HCT116 (cell line): ENCODE data around the gene MCOLN3. TPM values are rescaled to one million over a fixed set of nuclear protein-coding genes. Genes with fewer than 3 reads are reported as not detected.
"Not testable (repeated sequence)": the region's sequence is repeated elsewhere in the genome, so short reads cannot be mapped to it uniquely, and the experiment has no call there.

Source experiments
- ATAC-seq: fragments of 200-7000 bp; cut with Tn5 transposase; 2 replicates; pipeline ENCODE4 v1.9.1; 2020; ENCODE audit warnings: mild to moderate bottlenecking, moderate library complexity
- BruUV-seq: library from RNA; stranded (reverse); fragments of 400-500 nt; replicated peaks from 2 replicates; lab custom pipeline; 2021; lab: Mats Ljungman, UMichigan
- CTCF ChIA-PET: fragments of 300-600 bp; sonication (Branson Sonifier 250); formaldehyde crosslinking; loops from one replicate; lab custom pipeline; 2021; ENCODE audit warnings: antibody characterized with exemption; lab: Charles Lee
- POLR2A ChIA-PET: fragments of 300-600, 350-600 bp; sonication (Branson Sonifier 250); formaldehyde crosslinking; loops from one replicate; lab custom pipeline; 2021; ENCODE audit warnings: antibody characterized with exemption; lab: Charles Lee
- RAD21 ChIA-PET, 2 experiments: fragments of 300-600 bp; sonication (Branson Sonifier 250); formaldehyde crosslinking; loops; one replicate each; lab custom pipeline; 2023; ENCODE audit warnings: low total read pairs in 2 of 2; ENCODE audit not compliant: uncharacterized antibody in 2 of 2, unreplicated experiment in 2 of 2, low non-redundant PET in 1 of 2; lab: Charles Lee
- DNase-seq: peaks from one replicate; pipeline ENCODE4 v3.0.0-alpha.2; 2010; ENCODE audit warnings: low read depth, low spot score
- H2AFZ ChIP-seq: fragments of 200-600 bp; shearing (Covaris generic), sonication (generic); 2 replicates; pipeline ENCODE4 v1.6.1; 2017; ENCODE audit warnings: low read depth, mixed run types, mixed read lengths, antibody characterized with exemption, low read length; ENCODE audit not compliant: poor library complexity, severe bottlenecking
- H3K27ac ChIP-seq: 2 replicates; pipeline ENCODE4 v1.5.1; 2012; ENCODE audit warnings: low read depth, low read length
- H3K27me3 ChIP-seq: fragments of 200-600 bp; sonication (generic); 2 replicates; pipeline ENCODE4 v1.6.1; 2016; ENCODE audit warnings: mixed run types, low read length, mixed read lengths; ENCODE audit not compliant: insufficient read depth
- H3K36me3 ChIP-seq, 2 experiments: fragments of 200-500 bp in 1 of 2; fragments of 200-600 bp in 1 of 2; sonication (Bioruptor generic) in 1 of 2; sonication (generic) in 1 of 2; 2 replicates each; pipeline versions ENCODE4 v1.5.1 to v1.6.1; 2014 to 2016; ENCODE audit warnings: low read length in 2 of 2, inconsistent platforms in 1 of 2, mixed read lengths in 1 of 2, mixed run types in 1 of 2; ENCODE audit not compliant: insufficient read depth in 2 of 2, control insufficient read depth in 1 of 2
- H3K4me1 ChIP-seq, 2 experiments: fragments of 200-600 bp in 1 of 2; sonication (generic) in 1 of 2; 2 replicates each; pipeline versions ENCODE4 v1.5.1 to v1.6.1; 2012 to 2017; ENCODE audit warnings: low read length in 2 of 2, inconsistent platforms in 1 of 2, mild to moderate bottlenecking in 1 of 2, mixed read lengths in 1 of 2, mixed run types in 1 of 2, moderate library complexity in 1 of 2; ENCODE audit not compliant: insufficient read depth in 2 of 2, control insufficient read depth in 1 of 2
- H3K4me2 ChIP-seq: fragments of 200-600 bp; sonication (generic); 2 replicates; pipeline ENCODE4 v1.6.1; 2017; ENCODE audit warnings: mixed run types, low read length, mixed read lengths
- H3K4me3 ChIP-seq, 2 experiments: fragments of 200-600 bp in 1 of 2; sonication (generic) in 1 of 2; replicated peaks in 1 of 2; 2 replicates each; pipeline ENCODE4 v1.5.1; 2011 to 2016; ENCODE audit warnings: low read length in 2 of 2, control low read depth in 1 of 2, low read depth in 1 of 2, mild to moderate bottlenecking in 1 of 2, mixed read lengths in 1 of 2, mixed run types in 1 of 2
- H3K79me2 ChIP-seq: fragments of 200-600 bp; sonication (generic); 2 replicates; pipeline ENCODE4 v1.6.1; 2017; ENCODE audit warnings: mild to moderate bottlenecking, mixed run types, low read length, moderate library complexity, mixed read lengths; ENCODE audit not compliant: insufficient read depth
- H3K9ac ChIP-seq: fragments of 200-600 bp; sonication (generic); 2 replicates; pipeline ENCODE4 v1.6.1; 2016; ENCODE audit warnings: low read length, mixed read lengths
- H3K9me2 ChIP-seq: fragments of 200-600 bp; sonication (generic), shearing (Covaris generic); 2 replicates; pipeline ENCODE4 v1.6.1; 2017; ENCODE audit warnings: mixed run types, mild to moderate bottlenecking, moderate library complexity; ENCODE audit not compliant: insufficient read depth
- H3K9me3 ChIP-seq, 2 experiments: fragments of 200-500 bp in 1 of 2; fragments of 200-600 bp in 1 of 2; sonication (Bioruptor generic) in 1 of 2; sonication (generic) in 1 of 2; 2 replicates each; pipeline ENCODE4 v1.6.1; 2014 to 2017; ENCODE audit warnings: low read length in 2 of 2, mixed read lengths in 2 of 2, inconsistent platforms in 1 of 2, low read depth in 1 of 2, mild to moderate bottlenecking in 1 of 2, mixed run types in 1 of 2, moderate library complexity in 1 of 2; ENCODE audit not compliant: control insufficient read depth in 1 of 2, insufficient read depth in 1 of 2
- H4K20me1 ChIP-seq: fragments of 200-600 bp; sonication (generic), shearing (Covaris generic); 2 replicates; pipeline ENCODE4 v1.6.1; 2017; ENCODE audit warnings: mixed run types, mild to moderate bottlenecking, moderate library complexity; ENCODE audit not compliant: insufficient read depth
- EGR1 ChIP-seq: IDR thresholded peaks from 2 replicates; pipeline ENCODE4 v1.6.1; 2012; ENCODE audit warnings: low read depth
- FOSL1 ChIP-seq: IDR thresholded peaks from 2 replicates; pipeline ENCODE4 v1.6.1; 2012; ENCODE audit warnings: low read depth
- SP1 ChIP-seq: IDR thresholded peaks from 2 replicates; pipeline ENCODE4 v1.6.1; 2012; ENCODE audit warnings: low read depth
- YY1 ChIP-seq: IDR thresholded peaks from 2 replicates; pipeline ENCODE4 v1.6.1; 2011; ENCODE audit warnings: low read length, low read depth, moderate library complexity, mild to moderate bottlenecking; ENCODE audit not compliant: insufficient replicate concordance; ENCODE audit errors: extremely low read depth
- ZBTB33 ChIP-seq: IDR thresholded peaks from 2 replicates; pipeline ENCODE4 v1.6.1; 2011; ENCODE audit warnings: mild to moderate bottlenecking, low read length, moderate library complexity; ENCODE audit not compliant: insufficient replicate concordance; ENCODE audit errors: extremely low read depth
- ZFX ChIP-seq: fragments of 450-650 bp; IDR thresholded peaks from 2 replicates; pipeline ENCODE4 v1.6.1; 2017
- intact Hi-C: fragments of 100-400 bp; cut with micrococcal nuclease; formaldehyde crosslinking; loops from 2 replicates; pipeline ENCODE4 v1.10.0; 2022
- total RNA-seq: library from RNA; stranded (reverse); gene quantifications from one replicate; pipeline ENCODE4 v1.2.1, GENCODE V29; 2021; ENCODE audit not compliant: unreplicated experiment

The MCOLN3 gene
- total RNA-seq, 1 experiment from 2014 or later = 10.7 TPM

GRCh38 chr1:85019994-85020393 lies 28.3 kb downstream of the MCOLN3 start:
- RAD21 ChIA-PET = no interaction called here
- no TSS peak for BruUV-seq
- no peaks in the 10 kb centered on the region for H3K27me3 ChIP-seq
- TF ChIP-seq EGR1 (no peak), SP1 (no peak)
- TF ChIP-seq, all 23 proteins: peak for 0
- Histone ChIP-seq H3K4me2 (no peak overlapping the region), H4K20me1 (no peaks in the 10 kb centered on the region), H3K4me3 (no peak overlapping the region), H3K27ac (no peak overlapping the region), H3K9ac (no peak overlapping the region), H2AFZ (no peak overlapping the region), H3K79me2 (no peaks in the 10 kb centered on the region), H3K9me3 (no peaks in the 10 kb centered on the region), H3K36me3 (peaks cover 0 to 5% of the 10 kb centered on the region in 2 experiments; a peak in 1 of 4 replicates), H3K9me2 (no peaks in the 10 kb centered on the region), H3K4me1 (no peaks in the 10 kb centered on the region)
- POLR2A ChIA-PET = no interaction called here
- CTCF ChIA-PET = no interaction called here
- DNase-seq = no peak
- intact Hi-C loops = no loop called here
- ATAC-seq = no peak

GRCh38 chr1:85015826-85016225 lies 32.5 kb downstream of the MCOLN3 start:
- H3K9me3 ChIP-seq = no peaks in the 10 kb centered on the region
- DNase-seq = no peak
- no peaks in the 10 kb centered on the region for H3K4me1 ChIP-seq
- no peaks in the 10 kb centered on the region for H4K20me1 ChIP-seq
- BruUV-seq = no TSS peak
- H3K9me2 ChIP-seq = no peaks in the 10 kb centered on the region
- POLR2A ChIA-PET = no interaction called here
- no peaks in the 10 kb centered on the region for H3K27me3 ChIP-seq
- H3K27ac ChIP-seq = no peak overlapping the region
- ATAC-seq = no peak
- H3K4me2 ChIP-seq = no peak overlapping the region
- TF ChIP-seq ZBTB33 (no peak), EGR1 (no peak), YY1 (no peak), FOSL1 (no peak), ZFX (no peak)
- no peak overlapping the region for H2AFZ ChIP-seq
- no peak overlapping the region for H3K9ac ChIP-seq
- CTCF ChIA-PET = no interaction called here
- intact Hi-C loops = no loop called here
- H3K36me3 ChIP-seq = no peaks in the 10 kb centered on the region
- no peaks in the 10 kb centered on the region for H3K79me2 ChIP-seq
- RAD21 ChIA-PET = no interaction called here
- no peak overlapping the region for H3K4me3 ChIP-seq

GRCh38 chr1:85005641-85006040 lies 42.7 kb downstream of the MCOLN3 start:
- CTCF ChIA-PET, H3K9ac ChIP-seq: not testable (repeated sequence)

More at GRCh38 chr1:85005641-85006040, 42.7 kb downstream of the MCOLN3 start:
- H3K9me2 ChIP-seq, H3K4me3 ChIP-seq, H3K4me2 ChIP-seq, H3K9me3 ChIP-seq, H3K27me3 ChIP-seq, H3K27ac ChIP-seq, BruUV-seq, H3K4me1 ChIP-seq, RAD21 ChIA-PET, H4K20me1 ChIP-seq, H2AFZ ChIP-seq, intact Hi-C loops, ATAC-seq, POLR2A ChIA-PET, DNase-seq, H3K79me2 ChIP-seq, H3K36me3 ChIP-seq: not testable (repeated sequence)
